IMR-90 (cell line): Measurements from ENCODE around the gene MARCO. TPM values are rescaled to one million over a fixed set of nuclear protein-coding genes. Genes with fewer than 3 reads are reported as not detected.

Source experiments
- ATAC-seq: fragments of 200-7000 bp; cut with Tn5 transposase; 2 replicates; pipeline ENCODE4 v1.9.1; 2020; ENCODE audit warnings: low read depth, mild to moderate bottlenecking, moderate library complexity
- BruUV-seq: library from RNA; stranded (reverse); fragments of 400-500 nt; replicated peaks from 2 replicates; lab custom pipeline; 2021; lab: Mats Ljungman, UMichigan
- CTCF ChIA-PET: fragments of 300-600 bp; formaldehyde crosslinking; extraction: SDS; loops from one replicate; lab custom pipeline; 2021; ENCODE audit warnings: antibody characterized with exemption; lab: Yijun Ruan, JAX
- POLR2A ChIA-PET: fragments of 300-600 bp; sonication (Branson Sonifier 250); formaldehyde crosslinking; loops from one replicate; lab custom pipeline; 2022; ENCODE audit warnings: antibody characterized with exemption; ENCODE audit not compliant: unreplicated experiment; lab: Charles Lee
- DNase-seq: peaks from one replicate; pipeline ENCODE4 v3.0.0; 2013
- H2AFZ ChIP-seq: replicated peaks from 2 replicates; pipeline ENCODE3; 2013; ENCODE audit warnings: low read length, mild to moderate bottlenecking; ENCODE audit not compliant: poor library complexity
- H2AK5ac ChIP-seq: 2 replicates; pipeline ENCODE4 v1.6.1; 2013; ENCODE audit warnings: low read depth, low read length, inconsistent platforms
- H2AK9ac ChIP-seq: replicated peaks from 2 replicates; pipeline ENCODE3; 2013; ENCODE audit warnings: mild to moderate bottlenecking, low read depth, low read length, moderate library complexity; ENCODE audit not compliant: poor library complexity
- H2BK120ac ChIP-seq: 2 replicates; pipeline ENCODE4 v1.6.1; 2013; ENCODE audit warnings: low read depth, low read length, inconsistent platforms
- H2BK15ac ChIP-seq: 3 replicates; pipeline ENCODE4 v1.6.1; 2013; ENCODE audit warnings: low read depth, low read length, inconsistent platforms
- H2BK20ac ChIP-seq: 2 replicates; pipeline ENCODE4 v1.6.1; 2013; ENCODE audit warnings: low read depth, mild to moderate bottlenecking, inconsistent platforms, low read length, moderate library complexity
- H2BK5ac ChIP-seq: 2 replicates; pipeline ENCODE4 v1.6.1; 2013; ENCODE audit warnings: mild to moderate bottlenecking, low read depth, low read length, inconsistent platforms; ENCODE audit not compliant: poor library complexity, severe bottlenecking
- H3K14ac ChIP-seq: replicated peaks from 2 replicates; pipeline ENCODE4 v1.6.1; 2013; ENCODE audit warnings: low read depth, low read length, inconsistent platforms
- H3K18ac ChIP-seq: 2 replicates; pipeline ENCODE4 v1.6.1; 2013; ENCODE audit warnings: low read depth, low read length, control low read depth
- H3K23ac ChIP-seq: 2 replicates; pipeline ENCODE4 v1.6.1; 2013; ENCODE audit warnings: low read depth, low read length, inconsistent platforms
- H3K27ac ChIP-seq: 2 replicates; pipeline ENCODE4 v1.5.1; 2013; ENCODE audit warnings: mild to moderate bottlenecking, control low read depth, low read length; ENCODE audit not compliant: insufficient read depth
- H3K27me3 ChIP-seq: 2 replicates; pipeline ENCODE4 v1.6.1; 2013; ENCODE audit warnings: low read length; ENCODE audit not compliant: control insufficient read depth, insufficient read depth
- H3K36me3 ChIP-seq: 2 replicates; pipeline ENCODE4 v1.6.1; 2013; ENCODE audit warnings: low read length, mixed read lengths; ENCODE audit not compliant: control insufficient read depth, insufficient read depth
- H3K4ac ChIP-seq: 2 replicates; pipeline ENCODE4 v1.6.1; 2013; ENCODE audit warnings: low read depth, low read length, inconsistent platforms
- H3K4me1 ChIP-seq: 2 replicates; pipeline ENCODE4 v1.6.1; 2013; ENCODE audit warnings: low read length, mixed read lengths; ENCODE audit not compliant: control insufficient read depth, insufficient read depth
- H3K4me2 ChIP-seq: 2 replicates; pipeline ENCODE4 v1.6.1; 2013; ENCODE audit warnings: low read depth, mild to moderate bottlenecking, control low read depth, low read length, moderate library complexity
- H3K4me3 ChIP-seq: 2 replicates; pipeline ENCODE4 v1.5.1; 2013; ENCODE audit warnings: low read depth, mild to moderate bottlenecking, control low read depth, low read length, moderate library complexity; ENCODE audit not compliant: insufficient read depth
- H3K56ac ChIP-seq: 2 replicates; pipeline ENCODE4 v1.6.1; 2013; ENCODE audit warnings: low read length, inconsistent platforms; ENCODE audit not compliant: insufficient read depth; ENCODE audit errors: extremely low read depth
- H3K79me1 ChIP-seq, 2 experiments: 2 replicates each; pipeline ENCODE4 v1.6.1; 2013; ENCODE audit warnings: low read length in 2 of 2, inconsistent platforms in 1 of 2, low read depth in 1 of 2
- H3K9ac ChIP-seq: 2 replicates; pipeline ENCODE4 v1.6.1; 2013; ENCODE audit warnings: low read depth, low read length, control low read depth
- H3K9me1 ChIP-seq: 2 replicates; pipeline ENCODE4 v1.6.1; 2013; ENCODE audit warnings: low read length, inconsistent platforms; ENCODE audit not compliant: insufficient read depth
- H3K9me3 ChIP-seq: 2 replicates; pipeline ENCODE4 v1.6.1; 2013; ENCODE audit warnings: low read length; ENCODE audit not compliant: control insufficient read depth, insufficient read depth
- H4K20me1 ChIP-seq: 2 replicates; pipeline ENCODE4 v1.6.1; 2013; ENCODE audit warnings: low read length, inconsistent platforms; ENCODE audit not compliant: insufficient read depth
- H4K5ac ChIP-seq: 2 replicates; pipeline ENCODE4 v1.6.1; 2013; ENCODE audit warnings: mild to moderate bottlenecking, low read depth, low read length, control low read depth
- H4K8ac ChIP-seq, 2 experiments: 2 replicates each; pipeline ENCODE4 v1.6.1; 2013; ENCODE audit warnings: low read depth in 2 of 2, low read length in 2 of 2, control low read depth in 1 of 2, inconsistent platforms in 1 of 2
- H4K91ac ChIP-seq: 2 replicates; pipeline ENCODE4 v1.6.1; 2013; ENCODE audit warnings: low read depth, low read length, inconsistent platforms; ENCODE audit not compliant: insufficient read depth
- CHD1 ChIP-seq: IDR thresholded peaks from 2 replicates; pipeline ENCODE4 v1.6.1; 2012; ENCODE audit warnings: low read depth, low read length, improper control_type of control experiment
- FOS ChIP-seq: fragments of 150-350 bp; IDR thresholded peaks from 2 replicates; pipeline ENCODE4 v1.6.1; 2016; ENCODE audit warnings: low read depth, low read length
- SMC3 ChIP-seq: fragments of 150-350 bp; IDR thresholded peaks from 2 replicates; pipeline ENCODE4 v1.6.1; 2016; ENCODE audit warnings: low read depth, mild to moderate bottlenecking, antibody characterized with exemption, low read length, moderate library complexity
- WGBS, 2 experiments: methylation state at CpG; one replicate each; pipeline versions ENCODE4 v1.1.5 to v1.1.7; 2013; ENCODE audit warnings: missing lambda C conversion rate in 2 of 2; ENCODE audit not compliant: insufficient read length in 1 of 2; ENCODE audit errors: extremely low coverage in 2 of 2; 5-methylcytosine and 5-hydroxymethylcytosine counted together
- dilution Hi-C: fragments of 300-500 bp; cut with HindIII; formaldehyde crosslinking; loops from one replicate; pipeline ENCODE4 v1.14.3; 2018; ENCODE audit warnings: low sequenced_read_pairs; ENCODE audit not compliant: unreplicated experiment
- in situ Hi-C: fragments of 300-500 bp; cut with MboI; formaldehyde crosslinking; loops from 3 replicates; pipeline ENCODE4 v1.14.3; 2019; ENCODE audit warnings: low sequenced_read_pairs, inconsistent platforms, mixed read lengths
- intact Hi-C: fragments of 100-400 bp; cut with micrococcal nuclease; formaldehyde crosslinking; loops from 2 replicates; pipeline ENCODE4 v1.10.0; 2022
- polyA plus RNA-seq, 3 experiments: library from polyadenylated mRNA; depleted of rRNA; stranded (reverse); fragments of >200 nt; gene quantifications; 2 replicates each; pipeline ENCODE4 v1.2.3, GENCODE V29; 2012; ENCODE audit warnings: low replicate concordance in 1 of 3
- total RNA-seq: library from RNA; depleted of rRNA; stranded (reverse); fragments of >200 nt; gene quantifications from 2 replicates; pipeline ENCODE4 v1.2.3, GENCODE V29; 2012

Gene MARCO
- total and polyA plus RNA-seq, 2 of the 4 experiments (the other 2 are of a cell fraction) = not detected

- Histone ChIP-seq H4K8ac (no peak overlapping the region), H3K27me3 (no peaks in the 10 kb centered on the region; the same call in 1 of the 2 replicates), H3K9me3 (no peaks in the 10 kb centered on the region), H3K18ac (no peak overlapping the region), H2BK120ac (no peak overlapping the region), H2AK9ac (no peak overlapping the region), H4K91ac (no peak overlapping the region), H3K4me3 (no peak overlapping the region), H3K27ac (no peak overlapping the region), H3K9ac (no peak overlapping the region), H2AFZ (no peak overlapping the region), H3K4me2 (no peak overlapping the region), H2BK15ac (no peak overlapping the region), H3K23ac (no peak overlapping the region), H3K36me3 (no peaks in the 10 kb centered on the region), H3K9me1 (no peaks in the 10 kb centered on the region), H3K4me1 (no peaks in the 10 kb centered on the region), H4K5ac (no peak overlapping the region), H2BK5ac (no peak overlapping the region), H2BK20ac (no peak overlapping the region), H3K4ac (no peak overlapping the region), H3K56ac (no peak overlapping the region), H4K20me1 (no peaks in the 10 kb centered on the region), H3K14ac (no peak overlapping the region), H3K79me1 (no peaks in the 10 kb centered on the region), H2AK5ac (no peak overlapping the region)
- dilution Hi-C loops = no loop called here
- no CpG with 5 or more reads among the region's 13 CpGs for WGBS, 2 experiments
- DNase-seq (no peak), ATAC-seq (no peak)
- intact Hi-C loops = no loop called here
- in situ Hi-C loops = no loop called here
- ChIA-PET CTCF (no interaction called here), POLR2A (no interaction called here)
- no TSS peak for BruUV-seq
- TF ChIP-seq FOS (no peak), SMC3 (no peak), CHD1 (no peak)
These were observed 50.9 kb downstream of the MARCO start for GRCh38 chr2:118992740-118993391.
